ENCODE data around the gene WLS. TPM values are rescaled to one million over a fixed set of nuclear protein-coding genes. Genes with fewer than 3 reads are reported as not detected.

The WLS gene
- total and polyA plus RNA-seq, 2 donors (not counting 1 experiment from before 2014, with no cell fraction given) = 0.49 TPM; not detected in 1

- Histone ChIP-seq H3K4me3 (ENCODE audit: control extremely low read depth in 1 of 5, extremely low read depth in 1 of 5, insufficient read depth in 1 of 5, low read depth in 2 of 5, low read length in 4 of 5) (no peak overlapping the region), H3K9me3 (ENCODE audit: control extremely low read depth in 1 of 3, control insufficient read depth in 2 of 3, insufficient read depth in 1 of 3, low read length in 2 of 3) (no peaks in the 10 kb centered on the region), H3K27me3 (replicated peaks in 1 of 4; ENCODE audit: control extremely low read depth in 1 of 4, control insufficient read depth in 3 of 4, insufficient read depth in 4 of 4, low read length in 3 of 4) (no peaks in the 10 kb centered on the region), H2AFZ (ENCODE audit: insufficient read depth, low read depth, low read length, poor library complexity, severe bottlenecking) (no peak overlapping the region), H3K9ac (ENCODE audit: low read length) (no peak overlapping the region), H3K79me2 (ENCODE audit: control insufficient read depth, insufficient read depth, low read length) (no peaks in the 10 kb centered on the region), H3K4me2 (replicated peaks; ENCODE audit: low read depth, low read length, poor library complexity, severe bottlenecking) (no peak overlapping the region), H3K4me1 (ENCODE audit: control insufficient read depth in 2 of 2, insufficient read depth in 2 of 2, low read length in 2 of 2) (no peaks in the 10 kb centered on the region), H3K27ac (ENCODE audit: low read length in 2 of 2) (no peak overlapping the region), H3K36me3 (replicated peaks in 1 of 2; ENCODE audit: control extremely low read depth in 1 of 2, control insufficient read depth in 1 of 2, extremely low read depth in 1 of 2, insufficient read depth in 2 of 2, low read length in 1 of 2) (no peaks in the 10 kb centered on the region), H4K20me1 (ENCODE audit: control insufficient read depth, insufficient read depth, low read length, poor library complexity, severe bottlenecking) (no peaks in the 10 kb centered on the region)
- Mint-ChIP-seq H3K4me3 (no peak overlapping the region), H3K4me1 (no peaks in the 10 kb centered on the region), H3K27me3 (peaks cover 3% of the 10 kb centered on the region), H3K9me3 (ENCODE audit: insufficient read depth) (no peaks in the 10 kb centered on the region), H3K27ac (no peak overlapping the region)
- POLR2A ChIA-PET = no interaction called here
- TF ChIP-seq EZH2 (IDR thresholded peaks at IDR 0.05; ENCODE audit: borderline replicate concordance, insufficient read depth, low read depth, low read length, poor library complexity, severe bottlenecking) = no peak
- no peak for TF ChIP-seq CTCF (IDR thresholded peaks at IDR 0.05)
- intact Hi-C loops (cut with micrococcal nuclease) = no loop called here
- no peak for ATAC-seq (ENCODE audit: low read depth)
- CTCF ChIA-PET = no interaction called here
- WGBS (ENCODE audit: insufficient coverage) = 90% methylated on average over 2 of the region's 4 CpGs
- DNase-seq = no peak
Observed at GRCh38 chr1:68140536-68140935, 91.8 kb downstream of the WLS start.

- no peaks in the 10 kb centered on the region for H3K79me2 ChIP-seq (ENCODE audit: control insufficient read depth, insufficient read depth, low read length)
- H3K4me1 Mint-ChIP-seq = no peaks in the 10 kb centered on the region
- H3K9me3 ChIP-seq (ENCODE audit: control extremely low read depth in 1 of 3, control insufficient read depth in 2 of 3, insufficient read depth in 1 of 3, low read length in 2 of 3) = no peaks in the 10 kb centered on the region
- no peaks in the 10 kb centered on the region for H3K9me3 Mint-ChIP-seq (ENCODE audit: insufficient read depth)
- no peaks in the 10 kb centered on the region for H3K36me3 ChIP-seq (replicated peaks in 1 of 2; ENCODE audit: control extremely low read depth in 1 of 2, control insufficient read depth in 1 of 2, extremely low read depth in 1 of 2, insufficient read depth in 2 of 2, low read length in 1 of 2)
- ATAC-seq (ENCODE audit: low read depth) = no peak
- intact Hi-C loops (cut with micrococcal nuclease) = no loop called here
- no peaks in the 10 kb centered on the region for H4K20me1 ChIP-seq (ENCODE audit: control insufficient read depth, insufficient read depth, low read length, poor library complexity, severe bottlenecking)
- CTCF ChIA-PET = no interaction called here
- no peak overlapping the region for H3K4me2 ChIP-seq (replicated peaks; ENCODE audit: low read depth, low read length, poor library complexity, severe bottlenecking)
- no peak for TF ChIP-seq EZH2 (IDR thresholded peaks at IDR 0.05; ENCODE audit: borderline replicate concordance, insufficient read depth, low read depth, low read length, poor library complexity, severe bottlenecking)
- no peak for TF ChIP-seq CTCF (IDR thresholded peaks at IDR 0.05)
- H3K4me3 Mint-ChIP-seq = no peak overlapping the region
- POLR2A ChIA-PET = no interaction called here
- no peak overlapping the region for H3K4me3 ChIP-seq (ENCODE audit: control extremely low read depth in 1 of 5, extremely low read depth in 1 of 5, insufficient read depth in 1 of 5, low read depth in 2 of 5, low read length in 4 of 5)
- H3K27ac ChIP-seq (ENCODE audit: low read length in 2 of 2) = no peak overlapping the region
- no peaks in the 10 kb centered on the region for H3K4me1 ChIP-seq (ENCODE audit: control insufficient read depth in 2 of 2, insufficient read depth in 2 of 2, low read length in 2 of 2)
- H2AFZ ChIP-seq (ENCODE audit: insufficient read depth, low read depth, low read length, poor library complexity, severe bottlenecking) = no peak overlapping the region
- no peak overlapping the region for H3K27ac Mint-ChIP-seq
- peaks cover 7% of the 10 kb centered on the region for H3K27me3 Mint-ChIP-seq
- no peak overlapping the region for H3K9ac ChIP-seq (ENCODE audit: low read length)
- DNase-seq = no peak
- WGBS (ENCODE audit: insufficient coverage) = 80% methylated on average over 1 of the region's 2 CpGs
- H3K27me3 ChIP-seq (replicated peaks in 1 of 4; ENCODE audit: control extremely low read depth in 1 of 4, control insufficient read depth in 3 of 4, insufficient read depth in 4 of 4, low read length in 3 of 4) = no peaks in the 10 kb centered on the region
Observed at GRCh38 chr1:68136187-68136586, 96.1 kb downstream of the WLS start.

All from B cell (primary cell).